DND-41 (cell line): ENCODE measurements around the gene LEF1.

ENCODE experiments used
- EZH2 ChIP-seq: IDR thresholded peaks from 3 replicates; pipeline ENCODE4 v1.6.1; 2012; ENCODE audit warnings: borderline replicate concordance, low read depth, mild to moderate bottlenecking, moderate library complexity, low read length, inconsistent platforms; ENCODE audit not compliant: severe bottlenecking
- TF ChIP-seq, protein P1 (sequence below): IDR thresholded peaks from 2 replicates; pipeline ENCODE4 v1.5.1; 2012; ENCODE audit warnings: borderline replicate concordance, low read length, moderate library complexity, mild to moderate bottlenecking; ENCODE audit not compliant: poor library complexity, severe bottlenecking; ENCODE audit errors: extremely low read depth

DNA sequence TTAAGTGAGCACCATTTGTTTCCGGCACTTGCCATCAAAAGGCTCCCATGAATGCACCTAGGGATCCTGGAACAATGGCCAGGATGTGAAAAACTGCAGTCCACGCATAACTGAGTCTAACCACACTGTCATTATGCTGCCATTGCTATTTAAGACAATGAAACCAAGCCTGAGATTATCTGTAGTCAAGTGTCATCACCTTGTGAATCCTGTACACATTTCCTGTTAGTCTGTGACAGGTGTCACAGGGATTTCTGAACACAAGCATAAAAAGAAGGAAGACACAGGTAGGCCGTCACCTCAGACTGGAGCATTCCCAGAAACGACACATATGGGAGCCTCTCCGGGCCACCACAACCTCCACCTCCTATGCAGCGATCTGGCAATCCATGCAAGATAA lies 112.3 kb downstream of the LEF1 start:
- TF ChIP-seq, protein P1, sequence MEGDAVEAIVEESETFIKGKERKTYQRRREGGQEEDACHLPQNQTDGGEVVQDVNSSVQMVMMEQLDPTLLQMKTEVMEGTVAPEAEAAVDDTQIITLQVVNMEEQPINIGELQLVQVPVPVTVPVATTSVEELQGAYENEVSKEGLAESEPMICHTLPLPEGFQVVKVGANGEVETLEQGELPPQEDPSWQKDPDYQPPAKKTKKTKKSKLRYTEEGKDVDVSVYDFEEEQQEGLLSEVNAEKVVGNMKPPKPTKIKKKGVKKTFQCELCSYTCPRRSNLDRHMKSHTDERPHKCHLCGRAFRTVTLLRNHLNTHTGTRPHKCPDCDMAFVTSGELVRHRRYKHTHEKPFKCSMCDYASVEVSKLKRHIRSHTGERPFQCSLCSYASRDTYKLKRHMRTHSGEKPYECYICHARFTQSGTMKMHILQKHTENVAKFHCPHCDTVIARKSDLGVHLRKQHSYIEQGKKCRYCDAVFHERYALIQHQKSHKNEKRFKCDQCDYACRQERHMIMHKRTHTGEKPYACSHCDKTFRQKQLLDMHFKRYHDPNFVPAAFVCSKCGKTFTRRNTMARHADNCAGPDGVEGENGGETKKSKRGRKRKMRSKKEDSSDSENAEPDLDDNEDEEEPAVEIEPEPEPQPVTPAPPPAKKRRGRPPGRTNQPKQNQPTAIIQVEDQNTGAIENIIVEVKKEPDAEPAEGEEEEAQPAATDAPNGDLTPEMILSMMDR = no peak
- TF ChIP-seq EZH2 = no peak
